Stimulated activated CD4-positive, alpha-beta T cell treated with anti-CD3 and anti-CD28 coated beads, Interleukin-4, amount 100 ng/mL, for 1 hour (primary cell): ENCODE data around the gene RPL18A.

Source experiments
- DNase-seq: peaks from one replicate; pipeline ENCODE4 v3.0.0-alpha.2; 2020

Gene RPL18A

DNA sequence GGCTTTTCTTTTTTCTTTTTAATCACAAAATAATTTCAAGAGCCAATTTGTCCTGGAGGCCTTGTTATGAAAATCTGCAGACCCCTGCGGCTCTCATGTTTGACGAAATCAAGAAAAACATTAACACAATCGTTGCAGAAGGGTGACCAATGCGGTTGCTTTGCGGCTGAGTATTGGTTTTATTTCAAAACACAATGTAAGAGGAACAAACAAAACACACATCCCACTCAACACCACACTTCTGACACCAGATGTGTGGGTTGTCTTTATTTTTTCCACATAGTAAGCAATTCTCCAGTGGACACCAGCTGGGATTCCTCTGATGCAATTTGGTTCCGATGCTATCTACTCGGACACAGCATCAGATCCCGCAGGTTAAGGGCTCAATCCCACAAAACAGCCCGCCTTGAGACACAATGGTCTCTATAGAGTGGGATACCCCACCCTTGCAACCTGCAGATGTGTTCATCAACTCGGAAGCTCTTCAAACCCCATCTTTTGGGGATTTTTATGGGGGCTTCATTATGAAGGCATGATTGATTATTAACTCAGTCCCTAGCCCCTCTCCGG, 51.2 kb downstream of the RPL18A start:
- no peak for DNase-seq
